Measurements from ENCODE around the gene LY6G6F.

LY6G6F gene

GRCh38 chr6:31734247-31734820 lies 27.7 kb downstream of the LY6G6F start:
- DNase-seq (ENCODE audit: extremely low spot score), result no peak
- ChIA-PET CTCF (interaction anchor here (1.0 to 4.2 kb wide), 2 partner anchors 35 to 184 kb away, joined by 3 to 19 read pairs; no protein-coding TSS in a partner anchor), POLR2A (interaction anchor here (0.7 to 1.5 kb wide), 6 partner anchors 20 to 129 kb away, joined by 3 to 4 read pairs (median 3); partner anchors contain the start of genes ABHD16A, HSPA1A, HSPA1L and NEU1)
- TF ChIP-seq ELF4 (IDR thresholded peaks at IDR 0.05) (no peak), CTBP1 (IDR thresholded peaks at IDR 0.05; ENCODE audit: borderline replicate concordance) (no peak), FOXK2 (IDR thresholded peaks at IDR 0.05) (no peak), L3MBTL2 (conservative IDR thresholded peaks at IDR 0.05) (no peak), SP1 (IDR thresholded peaks at IDR 0.05) (no peak), ARNT (IDR thresholded peaks at IDR 0.05) (no peak), LEF1 (IDR thresholded peaks at IDR 0.05; ENCODE audit: borderline replicate concordance) (no peak), FOXA1 (IDR thresholded peaks at IDR 0.05) (no peak), BHLHE40 (IDR thresholded peaks at IDR 0.05; ENCODE audit: borderline replicate concordance) (no peak)
- TF ChIP-seq, protein P1, sequence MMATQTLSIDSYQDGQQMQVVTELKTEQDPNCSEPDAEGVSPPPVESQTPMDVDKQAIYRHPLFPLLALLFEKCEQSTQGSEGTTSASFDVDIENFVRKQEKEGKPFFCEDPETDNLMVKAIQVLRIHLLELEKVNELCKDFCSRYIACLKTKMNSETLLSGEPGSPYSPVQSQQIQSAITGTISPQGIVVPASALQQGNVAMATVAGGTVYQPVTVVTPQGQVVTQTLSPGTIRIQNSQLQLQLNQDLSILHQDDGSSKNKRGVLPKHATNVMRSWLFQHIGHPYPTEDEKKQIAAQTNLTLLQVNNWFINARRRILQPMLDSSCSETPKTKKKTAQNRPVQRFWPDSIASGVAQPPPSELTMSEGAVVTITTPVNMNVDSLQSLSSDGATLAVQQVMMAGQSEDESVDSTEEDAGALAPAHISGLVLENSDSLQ (IDR thresholded peaks at IDR 0.05), result no peak

DNA sequence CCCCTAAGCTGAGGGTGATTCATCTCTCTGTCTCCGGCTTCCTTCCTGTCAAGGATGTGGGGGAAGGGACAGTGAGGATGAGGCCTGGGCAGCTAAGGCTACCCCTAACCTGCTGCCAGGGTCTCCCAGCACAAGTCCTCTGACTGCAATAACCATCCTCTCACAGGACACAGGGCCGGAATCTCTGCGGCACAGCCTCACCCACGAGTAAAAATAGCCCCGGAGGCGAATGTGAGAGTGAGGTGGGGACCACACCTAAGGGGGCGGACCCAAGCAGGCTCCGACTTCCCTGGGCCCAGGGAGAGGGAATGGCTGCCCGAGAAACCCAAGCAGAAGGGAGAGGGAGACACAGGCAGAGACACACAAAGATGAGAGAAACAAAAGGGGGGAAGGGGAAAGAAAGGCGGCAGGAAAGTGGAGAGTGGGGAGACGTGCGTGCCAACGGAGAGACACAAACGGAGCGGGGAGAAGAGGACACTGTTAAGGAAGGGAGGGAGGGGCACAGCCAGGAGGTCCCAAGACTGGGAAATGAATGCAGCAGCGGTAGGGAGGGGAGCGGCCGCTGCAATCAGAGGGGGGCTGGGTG lies 28.2 kb downstream of the LY6G6F start:
- TF ChIP-seq FOXK2 (IDR thresholded peaks at IDR 0.05), result no peak
- TF ChIP-seq L3MBTL2 (conservative IDR thresholded peaks at IDR 0.05), result no peak
- TF ChIP-seq SP1 (IDR thresholded peaks at IDR 0.05), result no peak
- no peak for TF ChIP-seq TARDBP (IDR thresholded peaks at IDR 0.05)
- TF ChIP-seq, protein P1 (IDR thresholded peaks at IDR 0.05), result no peak
- no peak for TF ChIP-seq LEF1 (IDR thresholded peaks at IDR 0.05; ENCODE audit: borderline replicate concordance)
- TF ChIP-seq NFRKB (IDR thresholded peaks at IDR 0.05), result no peak
- TF ChIP-seq ELF4 (IDR thresholded peaks at IDR 0.05), result no peak
- no peak for TF ChIP-seq FOXA1 (IDR thresholded peaks at IDR 0.05)
- TF ChIP-seq HDGF (IDR thresholded peaks at IDR 0.05; ENCODE audit: borderline replicate concordance), result no peak
- no peak for TF ChIP-seq SUZ12 (IDR thresholded peaks at IDR 0.05)
- no peak for TF ChIP-seq CTBP1 (IDR thresholded peaks at IDR 0.05; ENCODE audit: borderline replicate concordance)
- TF ChIP-seq ZNF384 (IDR thresholded peaks at IDR 0.05), result no peak
- TF ChIP-seq ARNT (IDR thresholded peaks at IDR 0.05), result no peak
- no peak for TF ChIP-seq FOXM1 (IDR thresholded peaks at IDR 0.05; ENCODE audit: borderline replicate concordance)
- no peak for TF ChIP-seq BHLHE40 (IDR thresholded peaks at IDR 0.05; ENCODE audit: borderline replicate concordance)
- DNase-seq (ENCODE audit: extremely low spot score), result no peak
- CTCF ChIA-PET, result interaction anchor here (0.7 to 4.2 kb wide), 4 partner anchors 21 to 216 kb away, joined by 3 to 19 read pairs (median 4); no protein-coding TSS in a partner anchor
- POLR2A ChIA-PET, result interaction anchor here (0.6 to 6.3 kb wide), 14 partner anchors 17 to 194 kb away, joined by 3 to 57 read pairs (median 4); partner anchors contain the start of genes ABHD16A, C6orf47, DDX39B and HSPA1A

DNA sequence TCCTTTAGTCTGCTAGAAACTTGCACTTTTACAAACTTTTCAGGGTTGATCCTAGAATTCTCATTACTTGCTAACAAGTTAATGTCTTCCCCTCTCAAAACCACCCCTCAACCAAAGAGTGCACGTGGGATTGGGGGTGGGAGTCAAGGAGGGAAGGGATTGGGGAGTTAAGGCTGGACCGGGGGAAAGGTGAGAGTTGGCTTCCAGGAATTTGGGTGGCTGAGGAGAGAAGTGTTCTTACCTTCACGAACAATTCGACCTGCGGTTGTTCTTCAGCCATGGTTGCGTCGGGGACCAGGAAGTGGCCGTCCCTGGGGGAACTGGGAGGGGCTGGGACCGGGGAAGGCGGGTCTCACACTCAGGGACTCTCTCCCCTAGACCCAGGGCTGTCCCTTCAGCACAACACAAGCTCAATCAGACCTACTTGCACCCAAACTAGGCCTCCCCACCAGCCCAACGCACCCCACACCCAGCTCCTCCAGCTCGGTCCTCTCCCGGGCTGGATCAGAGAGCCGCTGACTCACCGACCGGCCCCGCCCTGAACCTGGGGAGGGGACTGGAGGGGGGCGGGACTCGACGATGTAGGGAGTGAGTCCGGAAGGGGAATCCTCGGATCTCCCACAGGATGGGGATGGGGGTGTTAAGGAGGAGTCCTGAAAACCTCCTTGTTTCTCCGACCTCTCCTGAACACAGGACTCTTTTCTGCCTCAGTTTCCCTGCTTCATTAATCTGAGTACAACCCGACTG lies 29.5 kb downstream of the LY6G6F start, which contains the start of gene CLIC1:
Gene CLIC1, minus strand, starts transcription at position 510 of the 747 bp plus-strand sequence. Its CDS starts 230 bp downstream, at position 280.
- ChIA-PET CTCF (interaction anchor here (0.9 to 1.2 kb wide), 2 partner anchors 34 to 71 kb away, joined by 3 read pairs; partner anchors contain the start of gene LSM2), POLR2A (interaction anchor here (0.6 to 6.3 kb wide), 16 partner anchors 11 to 127 kb away, joined by 3 to 57 read pairs (median 4); partner anchors contain the start of genes ABHD16A, C6orf47, GPANK1 and HSPA1B)
- peak; percentile 74 for DNase-seq (ENCODE audit: extremely low spot score)
- TF ChIP-seq FOXA1 (IDR thresholded peaks at IDR 0.05) (no peak), ELF4 (IDR thresholded peaks at IDR 0.05) (peak; percentile 63; the same call in 1 of the 2 replicates), L3MBTL2 (conservative IDR thresholded peaks at IDR 0.05) (peak; percentile 93)

GRCh38 chr6:31736768-31737314 lies 30.2 kb downstream of the LY6G6F start:
- DNase-seq (ENCODE audit: extremely low spot score), result no peak
- POLR2A ChIA-PET, result interaction anchor here (0.7 to 6.3 kb wide), 13 partner anchors 11 to 91 kb away, joined by 3 to 57 read pairs (median 5); partner anchors contain the start of genes ABHD16A, GPANK1, HSPA1B and HSPA1L
- CTCF ChIA-PET, result interaction anchor here (0.9 to 2.5 kb wide), 2 partner anchors 7 to 33 kb away, joined by 3 to 12 read pairs; partner anchors contain the start of gene DDAH2
- TF ChIP-seq ZNF384 (IDR thresholded peaks at IDR 0.05), result no peak
- TF ChIP-seq ARNT (IDR thresholded peaks at IDR 0.05), result no peak
- TF ChIP-seq L3MBTL2 (conservative IDR thresholded peaks at IDR 0.05), result no peak
- no peak for TF ChIP-seq LEF1 (IDR thresholded peaks at IDR 0.05; ENCODE audit: borderline replicate concordance)
- no peak for TF ChIP-seq SP1 (IDR thresholded peaks at IDR 0.05)
- TF ChIP-seq CTBP1 (IDR thresholded peaks at IDR 0.05; ENCODE audit: borderline replicate concordance), result no peak
- TF ChIP-seq SUZ12 (IDR thresholded peaks at IDR 0.05), result no peak
- no peak for TF ChIP-seq ELF4 (IDR thresholded peaks at IDR 0.05)
- TF ChIP-seq FOXM1 (IDR thresholded peaks at IDR 0.05; ENCODE audit: borderline replicate concordance), result no peak
- no peak for TF ChIP-seq NFRKB (IDR thresholded peaks at IDR 0.05)
- no peak for TF ChIP-seq BHLHE40 (IDR thresholded peaks at IDR 0.05; ENCODE audit: borderline replicate concordance)
- TF ChIP-seq TARDBP (IDR thresholded peaks at IDR 0.05), result no peak
- no peak for TF ChIP-seq FOXA1 (IDR thresholded peaks at IDR 0.05)
- no peak for TF ChIP-seq FOXK2 (IDR thresholded peaks at IDR 0.05)
- no peak for TF ChIP-seq HDGF (IDR thresholded peaks at IDR 0.05; ENCODE audit: borderline replicate concordance)
- TF ChIP-seq, protein P1 (IDR thresholded peaks at IDR 0.05), result no peak

Data from HEK293T (cell line).